Body of pancreas (tissue), 4 donors: ENCODE results near the gene ADPRHL1.

Experiments used
- POLR2A ChIP-seq, 3 donors: fragments of 450-650 bp; IDR thresholded peaks; one replicate each; pipeline ENCODE4 v1.6.1; 2016; ENCODE audit warnings: antibody characterized with exemption in 3 of 3, mild to moderate bottlenecking in 2 of 3
- TF ChIP-seq, protein P1 (sequence below), 7 experiments: fragments of 450-650 bp in 4 of 7; fragments of 200-600 bp in 3 of 7; sonication (generic) in 3 of 7; IDR thresholded peaks; one replicate each; pipeline ENCODE4 v1.5.1; 2016 to 2019; ENCODE audit warnings: antibody characterized with exemption in 7 of 7

DNA sequence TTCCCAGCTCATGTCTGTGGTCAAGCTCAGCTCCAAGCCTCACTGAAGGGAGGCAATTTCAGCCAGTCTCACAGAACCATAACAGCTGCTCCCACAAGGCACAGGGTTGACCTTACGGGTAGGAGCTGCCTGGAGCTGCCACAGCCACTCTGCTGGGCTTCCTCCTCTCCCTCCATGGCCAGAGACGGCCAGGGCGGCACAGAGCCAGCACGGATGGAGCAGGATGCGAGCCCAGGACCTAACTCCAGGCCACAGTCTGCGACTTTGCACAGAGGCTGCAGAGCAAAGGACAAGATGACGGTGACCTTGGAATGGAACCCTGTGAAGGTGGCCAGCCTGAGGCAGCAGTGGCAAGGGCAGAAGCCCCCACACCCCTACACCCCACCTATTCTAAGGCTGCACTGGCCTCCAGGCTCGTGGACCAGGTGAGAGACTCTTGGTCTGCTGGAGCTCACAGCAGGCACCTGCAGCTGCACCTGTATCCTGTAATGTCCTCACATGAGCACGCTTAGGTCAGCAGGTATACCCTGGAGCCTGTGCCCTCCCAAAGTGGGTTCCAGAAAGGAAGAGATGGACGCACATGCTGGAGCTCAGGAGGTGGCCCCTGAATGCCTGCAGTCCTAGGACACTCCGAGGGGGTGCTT, 29.6 kb downstream of the ADPRHL1 start:
- TF ChIP-seq POLR2A (IDR thresholded peaks at IDR 0.05), result no peak
- TF ChIP-seq, protein P1, sequence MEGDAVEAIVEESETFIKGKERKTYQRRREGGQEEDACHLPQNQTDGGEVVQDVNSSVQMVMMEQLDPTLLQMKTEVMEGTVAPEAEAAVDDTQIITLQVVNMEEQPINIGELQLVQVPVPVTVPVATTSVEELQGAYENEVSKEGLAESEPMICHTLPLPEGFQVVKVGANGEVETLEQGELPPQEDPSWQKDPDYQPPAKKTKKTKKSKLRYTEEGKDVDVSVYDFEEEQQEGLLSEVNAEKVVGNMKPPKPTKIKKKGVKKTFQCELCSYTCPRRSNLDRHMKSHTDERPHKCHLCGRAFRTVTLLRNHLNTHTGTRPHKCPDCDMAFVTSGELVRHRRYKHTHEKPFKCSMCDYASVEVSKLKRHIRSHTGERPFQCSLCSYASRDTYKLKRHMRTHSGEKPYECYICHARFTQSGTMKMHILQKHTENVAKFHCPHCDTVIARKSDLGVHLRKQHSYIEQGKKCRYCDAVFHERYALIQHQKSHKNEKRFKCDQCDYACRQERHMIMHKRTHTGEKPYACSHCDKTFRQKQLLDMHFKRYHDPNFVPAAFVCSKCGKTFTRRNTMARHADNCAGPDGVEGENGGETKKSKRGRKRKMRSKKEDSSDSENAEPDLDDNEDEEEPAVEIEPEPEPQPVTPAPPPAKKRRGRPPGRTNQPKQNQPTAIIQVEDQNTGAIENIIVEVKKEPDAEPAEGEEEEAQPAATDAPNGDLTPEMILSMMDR (IDR thresholded peaks at IDR 0.05), result no peak
